HepG2 (cell line): Measurements from ENCODE around the gene CNTFR. TPM values are rescaled to one million over a fixed set of nuclear protein-coding genes. Genes with fewer than 3 reads are reported as not detected.

Source experiments
- ATAC-seq: fragments of 200-7000 bp; cut with Tn5 transposase; 3 replicates; pipeline ENCODE4 v1.9.1; 2020; ENCODE audit warnings: mild to moderate bottlenecking, moderate library complexity
- BruUV-seq: library from RNA; stranded (reverse); fragments of 400-500 nt; replicated peaks from 2 replicates; lab custom pipeline; 2021; lab: Mats Ljungman, UMichigan
- CTCF ChIA-PET: fragments of 300-600 bp; formaldehyde crosslinking; extraction: SDS; loops from one replicate; lab custom pipeline; 2021; ENCODE audit warnings: low total read pairs, inconsistent platforms, low intra/inter-chr PET ratio; lab: Yijun Ruan, JAX
- POLR2A ChIA-PET: fragments of 350-600 bp; sonication (Branson Sonifier 250); formaldehyde crosslinking; loops from one replicate; lab custom pipeline; 2020; ENCODE audit warnings: antibody characterized with exemption, inconsistent platforms; lab: Yijun Ruan, JAX
- DNase-seq: peaks from one replicate; pipeline ENCODE4 v3.0.0-alpha.2; 2015; ENCODE audit warnings: low spot score
- FAIRE-seq: peaks from 3 replicates; lab custom pipeline; 2011; peaks lifted over from hg19 to GRCh38; lab: Jason Lieb, UNC
- H2AFZ ChIP-seq: one replicate; pipeline ENCODE4 v1.6.1; 2011; ENCODE audit warnings: low read length, inconsistent platforms
- H3K27ac ChIP-seq: fragments of 300-600 bp; 3 replicates; pipeline ENCODE4 v1.8.0; 2011; ENCODE audit warnings: mixed run types, mild to moderate bottlenecking, mixed read lengths, low read length, inconsistent platforms; ENCODE audit not compliant: insufficient read depth; ENCODE audit errors: extremely low read length
- H3K27me3 ChIP-seq, 2 experiments: fragments of 200-600 bp in 1 of 2; 2 replicates in 1 of 2; 3 replicates in 1 of 2; pipeline versions ENCODE4 v1.6.0 to v1.8.0; 2011; ENCODE audit warnings: low read length in 2 of 2, mild to moderate bottlenecking in 2 of 2, moderate library complexity in 2 of 2, inconsistent platforms in 1 of 2; ENCODE audit not compliant: insufficient read depth in 2 of 2, control insufficient read depth in 1 of 2
- H3K36me3 ChIP-seq, 2 experiments: fragments of 200-600 bp in 1 of 2; replicated peaks in 1 of 2; 2 replicates in 1 of 2; 3 replicates in 1 of 2; pipeline versions ENCODE4 v1.5.1 to v1.8.0; 2011; ENCODE audit warnings: low read length in 2 of 2, inconsistent platforms in 1 of 2; ENCODE audit not compliant: insufficient read depth in 2 of 2, control insufficient read depth in 1 of 2
- H3K4me1 ChIP-seq: 2 replicates; pipeline ENCODE4 v1.5.1; 2012; ENCODE audit warnings: low read length, inconsistent platforms; ENCODE audit not compliant: insufficient read depth
- H3K4me2 ChIP-seq: 2 replicates; pipeline ENCODE4 v1.6.0; 2011; ENCODE audit warnings: low read depth, low read length, inconsistent platforms
- H3K4me3 ChIP-seq, 3 experiments: fragments of 200-600 bp in 1 of 3; sonication (generic), shearing (Covaris generic) in 1 of 3; replicated peaks in 1 of 3; 2 replicates each; pipeline ENCODE4 v1.5.1; 2011 to 2016; ENCODE audit warnings: low read length in 3 of 3, inconsistent platforms in 2 of 3, low read depth in 2 of 3, mild to moderate bottlenecking in 2 of 3, control low read depth in 1 of 3, mixed read lengths in 1 of 3; ENCODE audit not compliant: insufficient read depth in 1 of 3
- H3K79me2 ChIP-seq: one replicate; pipeline ENCODE4 v1.6.1; 2011; ENCODE audit warnings: low read length, inconsistent platforms; ENCODE audit not compliant: insufficient read depth
- H3K9ac ChIP-seq: 2 replicates; pipeline ENCODE4 v1.6.0; 2011; ENCODE audit warnings: mild to moderate bottlenecking, low read depth, low read length, inconsistent platforms; ENCODE audit not compliant: insufficient read depth
- H3K9me3 ChIP-seq: 2 replicates; pipeline ENCODE4 v1.5.1; 2012; ENCODE audit warnings: mild to moderate bottlenecking, low read length
- H4K20me1 ChIP-seq: 2 replicates; pipeline ENCODE4 v1.6.0; 2011; ENCODE audit warnings: inconsistent platforms, mild to moderate bottlenecking, low read length, moderate library complexity; ENCODE audit not compliant: insufficient read depth
- ATF3 ChIP-seq: sonication (generic); formaldehyde crosslinking; IDR thresholded peaks from 2 replicates; pipeline ENCODE4 v1.4.0; 2020; ENCODE audit warnings: missing genetic modification reagents
- CBX1 ChIP-seq: IDR thresholded peaks from one replicate; pipeline ENCODE4 v1.6.1; 2016; ENCODE audit warnings: antibody characterized with exemption, low read depth
- CBX5 ChIP-seq: sonication (generic); formaldehyde crosslinking; IDR thresholded peaks from 2 replicates; pipeline ENCODE4 v1.4.0; 2020; ENCODE audit warnings: missing genetic modification reagents, borderline replicate concordance
- MED1 ChIP-seq: sonication (generic); formaldehyde crosslinking; IDR thresholded peaks from 2 replicates; pipeline ENCODE4 v1.4.0; 2020; ENCODE audit warnings: missing genetic modification reagents
- NFATC3 ChIP-seq: sonication (generic); formaldehyde crosslinking; IDR thresholded peaks from 2 replicates; pipeline ENCODE4 v1.5.1; 2020; ENCODE audit warnings: mild to moderate bottlenecking, missing genetic modification reagents
- NFE2L1 ChIP-seq: sonication (generic); formaldehyde crosslinking; IDR thresholded peaks from 2 replicates; pipeline ENCODE4 v1.4.0; 2020; ENCODE audit warnings: missing genetic modification reagents, mild to moderate bottlenecking, borderline replicate concordance
- RBFOX2 ChIP-seq: fragments of 200-400 bp; formaldehyde crosslinking; IDR thresholded peaks from 2 replicates; pipeline ENCODE4 v1.6.1; 2017; ENCODE audit warnings: low read depth, mild to moderate bottlenecking, low read length
- ZBTB33 ChIP-seq: sonication (generic); formaldehyde crosslinking; IDR thresholded peaks from 2 replicates; pipeline ENCODE4 v1.4.0; 2020; ENCODE audit warnings: missing genetic modification reagents
- ZNF605 ChIP-seq: sonication (generic); formaldehyde crosslinking; IDR thresholded peaks from 2 replicates; pipeline ENCODE4 v1.8.0; 2022; ENCODE audit warnings: mild to moderate bottlenecking, missing genetic modification reagents
- ZSCAN21 ChIP-seq: sonication (generic); formaldehyde crosslinking; IDR thresholded peaks from 2 replicates; pipeline ENCODE4 v1.8.0; 2022; ENCODE audit warnings: mild to moderate bottlenecking, missing genetic modification reagents, moderate library complexity, borderline replicate concordance
- WGBS: methylation state at CpG from one replicate; pipeline ENCODE4 v1.1.6; 2017; ENCODE audit warnings: low lambda C conversion rate; 5-methylcytosine and 5-hydroxymethylcytosine counted together
- in situ Hi-C: cut with HindIII; loops from 2 replicates; pipeline ENCODE4 v1.10.0; 2017; ENCODE audit warnings: low pct_unique_long_range_greater_than_20kb; ENCODE audit not compliant: extremely low pct_ligation_motif_present
- intact Hi-C: fragments of 100-400 bp; cut with micrococcal nuclease; formaldehyde crosslinking; loops from one replicate; pipeline ENCODE4 v1.10.0; 2022; ENCODE audit not compliant: unreplicated experiment
- polyA plus RNA-seq, 8 experiments: library from polyadenylated mRNA; depleted of rRNA in 3 of 8; stranded (reverse) in 7 of 8; unstranded in 1 of 8; fragments of >200 nt; fragmentation: Illumina TruSeq in 4 of 8; extraction: Trizol in 4 of 8; gene quantifications; 2 replicates each; pipeline versions ENCODE4 v1.2.1 to v1.2.3, GENCODE V29; 2011 to 2016; ENCODE audit warnings: low read depth in 4 of 8, missing spikeins in 1 of 8, mixed read lengths in 1 of 8; ENCODE audit not compliant: insufficient read depth in 1 of 8
- total RNA-seq, 5 experiments: library from RNA; depleted of rRNA; stranded (reverse); fragments of >200 nt; fragmentation: Illumina TruSeq; extraction: Trizol; gene quantifications; 2 replicates each; pipeline ENCODE4 v1.2.3, GENCODE V29; 2016; ENCODE audit warnings: low read depth in 1 of 5
- TF ChIP-seq, protein P1 (sequence below): sonication (generic); formaldehyde crosslinking; IDR thresholded peaks from 2 replicates; pipeline ENCODE4 v1.4.0; 2020; ENCODE audit warnings: missing genetic modification reagents, borderline replicate concordance

Gene CNTFR
- total and polyA plus RNA-seq, 2 of the 13 experiments (the other 11 are each of a cell fraction or from before 2014, with no cell fraction given), result not detected

DNA sequence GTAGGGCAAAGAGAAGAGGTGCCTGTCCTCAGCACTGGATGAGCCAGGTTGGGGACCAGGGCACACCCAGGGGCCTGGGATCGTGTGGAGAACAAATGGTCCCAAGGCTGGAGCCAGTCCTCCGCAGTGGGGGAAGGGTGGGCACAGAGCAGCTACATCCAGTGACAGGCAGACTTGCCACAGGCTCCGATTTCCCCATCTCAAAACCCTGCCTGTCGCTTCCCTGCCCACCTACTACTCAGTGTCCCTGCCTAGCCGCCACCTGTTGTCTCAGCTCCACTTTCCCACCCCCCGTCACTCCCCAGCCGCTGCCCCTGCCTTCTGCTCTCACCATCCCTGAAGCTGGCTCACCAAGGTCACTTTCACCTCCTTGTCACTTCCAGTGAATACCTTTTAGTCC is 52.8 kb downstream of the CNTFR start:
- FAIRE-seq (no peak), ATAC-seq (no peak), DNase-seq (no peak)
- WGBS, result 40% methylated on average over 6 of the region's 7 CpGs
- Histone ChIP-seq H3K79me2 (no peaks in the 10 kb centered on the region), H3K4me3 (no peak overlapping the region), H3K4me2 (no peak overlapping the region), H3K9me3 (no peaks in the 10 kb centered on the region), H3K27me3 (peaks cover 2 to 29% of the 10 kb centered on the region in 2 experiments; a peak in 4 of 5 replicates), H4K20me1 (no peaks in the 10 kb centered on the region), H3K27ac (no peak overlapping the region), H3K4me1 (no peaks in the 10 kb centered on the region), H2AFZ (no peak overlapping the region), H3K36me3 (no peaks in the 10 kb centered on the region), H3K9ac (no peak overlapping the region)
- in situ Hi-C loops, result no loop called here
- ChIA-PET POLR2A (no interaction called here), CTCF (no interaction called here)
- no TSS peak for BruUV-seq
- TF ChIP-seq CBX1 (no peak), ZBTB33 (CRISPR knock-in tag) (no peak), RBFOX2 (no peak), ZSCAN21 (no peak), ATF3 (CRISPR knock-in tag) (no peak), CBX5 (CRISPR knock-in tag) (no peak), NFATC3 (CRISPR knock-in tag) (no peak), ZNF605 (CRISPR knock-in tag) (no peak), NFE2L1 (CRISPR knock-in tag) (no peak), MED1 (CRISPR knock-in tag) (no peak)
- TF ChIP-seq, protein P1, sequence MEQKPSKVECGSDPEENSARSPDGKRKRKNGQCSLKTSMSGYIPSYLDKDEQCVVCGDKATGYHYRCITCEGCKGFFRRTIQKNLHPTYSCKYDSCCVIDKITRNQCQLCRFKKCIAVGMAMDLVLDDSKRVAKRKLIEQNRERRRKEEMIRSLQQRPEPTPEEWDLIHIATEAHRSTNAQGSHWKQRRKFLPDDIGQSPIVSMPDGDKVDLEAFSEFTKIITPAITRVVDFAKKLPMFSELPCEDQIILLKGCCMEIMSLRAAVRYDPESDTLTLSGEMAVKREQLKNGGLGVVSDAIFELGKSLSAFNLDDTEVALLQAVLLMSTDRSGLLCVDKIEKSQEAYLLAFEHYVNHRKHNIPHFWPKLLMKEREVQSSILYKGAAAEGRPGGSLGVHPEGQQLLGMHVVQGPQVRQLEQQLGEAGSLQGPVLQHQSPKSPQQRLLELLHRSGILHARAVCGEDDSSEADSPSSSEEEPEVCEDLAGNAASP (CRISPR knock-in tag), result no peak
- intact Hi-C loops, result no loop called here
